PFSK-1 (cell line): ENCODE data around the gene ARAP3. TPM values are rescaled to one million over a fixed set of nuclear protein-coding genes. Genes with fewer than 3 reads are reported as not detected.

Experiments used
- FOXP2 ChIP-seq: optimal IDR thresholded peaks from 2 replicates; pipeline ENCODE3; 2011; ENCODE audit warnings: borderline replicate concordance, control low read depth, inconsistent platforms; ENCODE audit not compliant: insufficient read depth; ENCODE audit errors: extremely low read length, extremely low read depth
- POLR2AphosphoS5 ChIP-seq: IDR thresholded peaks from 2 replicates; pipeline ENCODE4 v1.6.1; 2012; ENCODE audit warnings: low read depth, mild to moderate bottlenecking, control low read depth, low read length, moderate library complexity
- SIN3A ChIP-seq: IDR thresholded peaks from 2 replicates; pipeline ENCODE4 v1.6.1; 2012; ENCODE audit warnings: mild to moderate bottlenecking, low read length, moderate library complexity, borderline replicate concordance; ENCODE audit not compliant: insufficient read depth
- TAF1 ChIP-seq: IDR thresholded peaks from 2 replicates; pipeline ENCODE4 v1.6.1; 2012; ENCODE audit warnings: low read length, control low read depth, borderline replicate concordance; ENCODE audit not compliant: insufficient read depth
- polyA plus RNA-seq: library from polyadenylated mRNA; unstranded; fragments of >200 nt; gene quantifications from one replicate; pipeline ENCODE4 v1.2.1, GENCODE V29; 2012; ENCODE audit warnings: low read depth, missing spikeins; ENCODE audit not compliant: insufficient read length
- TF ChIP-seq, protein P1 (sequence below), 2 experiments: IDR thresholded peaks; 2 replicates each; pipeline versions ENCODE4 v1.6.1 to v1.8.0; 2011 to 2012; ENCODE audit warnings: low read depth in 2 of 2, low read length in 2 of 2, control low read depth in 1 of 2, inconsistent platforms in 1 of 2, mild to moderate bottlenecking in 1 of 2, moderate library complexity in 1 of 2; ENCODE audit not compliant: insufficient read depth in 1 of 2

ARAP3 gene, protein sequence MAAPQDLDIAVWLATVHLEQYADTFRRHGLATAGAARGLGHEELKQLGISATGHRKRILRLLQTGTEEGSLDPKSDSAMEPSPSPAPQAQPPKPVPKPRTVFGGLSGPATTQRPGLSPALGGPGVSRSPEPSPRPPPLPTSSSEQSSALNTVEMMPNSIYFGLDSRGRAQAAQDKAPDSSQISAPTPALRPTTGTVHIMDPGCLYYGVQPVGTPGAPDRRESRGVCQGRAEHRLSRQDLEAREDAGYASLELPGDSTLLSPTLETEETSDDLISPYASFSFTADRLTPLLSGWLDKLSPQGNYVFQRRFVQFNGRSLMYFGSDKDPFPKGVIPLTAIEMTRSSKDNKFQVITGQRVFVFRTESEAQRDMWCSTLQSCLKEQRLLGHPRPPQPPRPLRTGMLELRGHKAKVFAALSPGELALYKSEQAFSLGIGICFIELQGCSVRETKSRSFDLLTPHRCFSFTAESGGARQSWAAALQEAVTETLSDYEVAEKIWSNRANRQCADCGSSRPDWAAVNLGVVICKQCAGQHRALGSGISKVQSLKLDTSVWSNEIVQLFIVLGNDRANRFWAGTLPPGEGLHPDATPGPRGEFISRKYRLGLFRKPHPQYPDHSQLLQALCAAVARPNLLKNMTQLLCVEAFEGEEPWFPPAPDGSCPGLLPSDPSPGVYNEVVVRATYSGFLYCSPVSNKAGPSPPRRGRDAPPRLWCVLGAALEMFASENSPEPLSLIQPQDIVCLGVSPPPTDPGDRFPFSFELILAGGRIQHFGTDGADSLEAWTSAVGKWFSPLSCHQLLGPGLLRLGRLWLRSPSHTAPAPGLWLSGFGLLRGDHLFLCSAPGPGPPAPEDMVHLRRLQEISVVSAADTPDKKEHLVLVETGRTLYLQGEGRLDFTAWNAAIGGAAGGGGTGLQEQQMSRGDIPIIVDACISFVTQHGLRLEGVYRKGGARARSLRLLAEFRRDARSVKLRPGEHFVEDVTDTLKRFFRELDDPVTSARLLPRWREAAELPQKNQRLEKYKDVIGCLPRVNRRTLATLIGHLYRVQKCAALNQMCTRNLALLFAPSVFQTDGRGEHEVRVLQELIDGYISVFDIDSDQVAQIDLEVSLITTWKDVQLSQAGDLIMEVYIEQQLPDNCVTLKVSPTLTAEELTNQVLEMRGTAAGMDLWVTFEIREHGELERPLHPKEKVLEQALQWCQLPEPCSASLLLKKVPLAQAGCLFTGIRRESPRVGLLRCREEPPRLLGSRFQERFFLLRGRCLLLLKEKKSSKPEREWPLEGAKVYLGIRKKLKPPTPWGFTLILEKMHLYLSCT (N-terminal part only)
- polyA plus RNA-seq: 0.35 TPM

DNA sequence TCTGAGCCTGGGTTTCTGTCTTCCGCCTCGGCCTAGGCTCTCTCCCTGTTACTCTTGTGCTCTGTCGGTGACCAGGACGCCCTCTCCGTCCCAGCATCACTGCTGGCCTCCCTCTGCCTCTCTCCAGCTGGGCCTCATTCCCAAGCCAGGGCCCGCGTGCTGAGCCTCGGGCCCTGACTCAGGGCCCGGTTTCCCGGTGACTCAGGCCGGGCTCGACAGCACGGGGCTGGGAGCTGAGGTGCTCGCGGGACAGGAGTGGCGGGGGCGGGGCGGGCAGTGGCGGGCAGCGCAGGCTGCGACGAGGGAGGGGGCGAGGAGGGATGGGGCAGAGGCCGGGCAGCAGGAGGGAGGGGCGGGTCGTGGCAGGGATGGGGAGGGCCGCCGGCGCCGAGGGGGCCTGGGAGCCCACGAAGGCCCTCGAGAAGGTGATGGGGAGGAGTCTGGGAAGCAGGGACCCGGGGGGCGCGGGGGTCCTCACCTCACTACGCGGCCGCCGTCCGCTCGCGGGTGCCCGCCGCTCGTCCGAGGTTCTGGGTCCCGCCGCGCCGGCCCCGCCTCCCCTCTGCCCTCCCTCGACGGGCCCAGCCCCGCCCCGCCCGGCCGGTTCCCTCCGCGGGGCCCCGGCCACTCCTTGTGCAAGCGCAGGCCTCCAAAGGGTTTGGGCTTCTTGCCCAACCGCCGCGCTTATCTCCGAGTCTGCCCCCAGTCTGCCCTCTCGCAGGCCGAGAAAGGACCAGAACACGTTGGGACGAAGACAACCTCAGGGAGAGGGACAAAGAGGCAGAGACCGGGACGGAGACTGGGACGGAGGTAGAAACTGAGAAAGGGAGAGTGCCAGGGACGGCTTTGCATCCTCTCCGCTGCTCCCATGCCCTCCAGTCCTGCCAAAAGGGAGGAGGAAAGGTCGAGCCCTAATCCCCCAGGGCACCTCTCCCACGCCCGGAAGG is at the start of gene ARAP3:
Gene ARAP3, minus strand, starts transcription at position 536 of the 947 bp plus-strand sequence. CDS start 1,744 bp downstream, outside the sequence.
- TF ChIP-seq TAF1 (no peak), FOXP2 (no peak), POLR2AphosphoS5 (no peak), SIN3A (no peak)
- TF ChIP-seq, protein P1, sequence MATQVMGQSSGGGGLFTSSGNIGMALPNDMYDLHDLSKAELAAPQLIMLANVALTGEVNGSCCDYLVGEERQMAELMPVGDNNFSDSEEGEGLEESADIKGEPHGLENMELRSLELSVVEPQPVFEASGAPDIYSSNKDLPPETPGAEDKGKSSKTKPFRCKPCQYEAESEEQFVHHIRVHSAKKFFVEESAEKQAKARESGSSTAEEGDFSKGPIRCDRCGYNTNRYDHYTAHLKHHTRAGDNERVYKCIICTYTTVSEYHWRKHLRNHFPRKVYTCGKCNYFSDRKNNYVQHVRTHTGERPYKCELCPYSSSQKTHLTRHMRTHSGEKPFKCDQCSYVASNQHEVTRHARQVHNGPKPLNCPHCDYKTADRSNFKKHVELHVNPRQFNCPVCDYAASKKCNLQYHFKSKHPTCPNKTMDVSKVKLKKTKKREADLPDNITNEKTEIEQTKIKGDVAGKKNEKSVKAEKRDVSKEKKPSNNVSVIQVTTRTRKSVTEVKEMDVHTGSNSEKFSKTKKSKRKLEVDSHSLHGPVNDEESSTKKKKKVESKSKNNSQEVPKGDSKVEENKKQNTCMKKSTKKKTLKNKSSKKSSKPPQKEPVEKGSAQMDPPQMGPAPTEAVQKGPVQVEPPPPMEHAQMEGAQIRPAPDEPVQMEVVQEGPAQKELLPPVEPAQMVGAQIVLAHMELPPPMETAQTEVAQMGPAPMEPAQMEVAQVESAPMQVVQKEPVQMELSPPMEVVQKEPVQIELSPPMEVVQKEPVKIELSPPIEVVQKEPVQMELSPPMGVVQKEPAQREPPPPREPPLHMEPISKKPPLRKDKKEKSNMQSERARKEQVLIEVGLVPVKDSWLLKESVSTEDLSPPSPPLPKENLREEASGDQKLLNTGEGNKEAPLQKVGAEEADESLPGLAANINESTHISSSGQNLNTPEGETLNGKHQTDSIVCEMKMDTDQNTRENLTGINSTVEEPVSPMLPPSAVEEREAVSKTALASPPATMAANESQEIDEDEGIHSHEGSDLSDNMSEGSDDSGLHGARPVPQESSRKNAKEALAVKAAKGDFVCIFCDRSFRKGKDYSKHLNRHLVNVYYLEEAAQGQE (IDR thresholded peaks at IDR 0.05; ENCODE audit: insufficient read depth in 1 of 2, low read depth in 2 of 2, low read length in 2 of 2): no peak

DNA sequence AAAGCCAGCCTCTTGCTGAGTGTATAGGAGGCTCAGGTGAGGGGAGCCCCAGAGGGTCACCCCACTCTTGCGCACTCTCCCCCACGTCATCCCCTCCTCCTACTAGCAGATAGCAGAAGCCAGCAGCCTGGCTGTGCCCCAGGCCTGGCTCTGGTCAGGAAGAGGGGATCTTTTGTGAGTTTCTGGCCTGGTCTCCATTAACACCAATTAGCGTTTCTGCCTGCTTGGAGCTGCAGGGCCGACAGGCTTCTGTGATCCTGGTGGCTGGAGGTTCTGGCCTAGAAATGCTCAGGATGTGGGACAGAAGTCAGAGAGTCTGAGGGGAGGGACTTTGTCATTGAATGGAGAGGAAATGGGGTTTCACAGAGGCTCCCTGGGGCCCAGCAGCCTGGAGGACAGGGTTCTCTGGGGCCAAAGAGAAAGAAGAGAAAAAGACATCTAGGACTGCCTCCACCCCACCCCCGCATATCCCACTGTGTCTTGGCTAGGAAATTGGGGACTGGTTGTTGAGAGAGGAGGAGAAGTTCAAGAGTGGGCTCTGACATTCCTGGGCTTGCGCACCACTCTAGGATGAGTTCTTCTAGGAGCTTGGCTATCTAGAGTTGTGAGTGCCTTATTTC is 47.5 kb upstream of the ARAP3 start:
- TF ChIP-seq SIN3A: no peak
- TF ChIP-seq, protein P1 (IDR thresholded peaks at IDR 0.05; ENCODE audit: insufficient read depth in 1 of 2, low read depth in 2 of 2, low read length in 2 of 2): peak in 1 of 2 experiments; percentile 29; a peak in 1 of 4 replicates
- TF ChIP-seq FOXP2: no peak

DNA sequence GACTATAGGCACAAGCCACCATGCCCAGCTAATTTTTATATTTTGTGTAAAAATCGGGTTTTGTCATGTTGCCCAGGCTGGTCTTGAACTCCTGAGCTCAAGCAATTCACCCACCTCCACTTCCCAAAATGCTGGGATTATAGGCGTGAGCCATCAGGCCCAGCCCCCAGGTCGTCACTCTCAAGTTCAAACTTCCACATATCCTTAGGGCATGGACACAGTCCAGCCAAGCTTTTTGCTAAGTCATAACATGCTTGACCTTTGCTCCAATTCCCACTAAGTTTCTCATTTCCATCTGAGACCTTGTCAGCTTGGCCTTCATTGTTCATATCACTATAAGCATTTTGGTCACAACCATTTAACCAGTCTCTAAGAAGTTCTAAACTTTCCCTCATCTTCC is 43.9 kb upstream of the ARAP3 start:
- TF ChIP-seq FOXP2 (no peak), TAF1 (no peak), POLR2AphosphoS5 (no peak), SIN3A (no peak)
- TF ChIP-seq, protein P1 (IDR thresholded peaks at IDR 0.05; ENCODE audit: insufficient read depth in 1 of 2, low read depth in 2 of 2, low read length in 2 of 2): no peak

DNA sequence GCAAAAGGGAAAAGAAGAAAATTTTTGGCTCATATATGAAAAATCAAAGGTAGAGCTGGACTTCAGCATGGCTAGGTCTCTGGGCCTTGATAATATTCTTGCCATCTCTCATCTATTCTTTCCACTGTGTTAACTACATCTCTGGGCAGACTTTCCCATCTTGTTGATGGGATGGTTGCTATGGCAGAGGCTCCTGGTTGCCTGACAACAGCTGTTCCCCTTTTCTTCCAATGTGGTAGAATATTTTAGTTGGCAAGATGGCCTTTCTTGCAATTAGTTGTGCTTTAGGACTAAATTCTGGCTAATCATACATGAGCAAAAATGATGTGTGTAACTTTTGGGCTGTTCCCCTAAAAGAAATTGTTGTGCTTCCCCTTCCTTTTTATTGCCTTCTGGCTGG is 40.2 kb upstream of the ARAP3 start:
- TF ChIP-seq POLR2AphosphoS5 (no peak), TAF1 (no peak)
